NCI-H1694 (cell line): ENCODE data around the gene TSPAN16.
A peak's percentile ranks its signal among the peaks of the same experiment; 100 is the strongest.

Experiments used
- DNase-seq: peaks from one replicate; lab custom pipeline; 2025; lab: John Stamatoyannopoulos, UW

The TSPAN16 gene, protein sequence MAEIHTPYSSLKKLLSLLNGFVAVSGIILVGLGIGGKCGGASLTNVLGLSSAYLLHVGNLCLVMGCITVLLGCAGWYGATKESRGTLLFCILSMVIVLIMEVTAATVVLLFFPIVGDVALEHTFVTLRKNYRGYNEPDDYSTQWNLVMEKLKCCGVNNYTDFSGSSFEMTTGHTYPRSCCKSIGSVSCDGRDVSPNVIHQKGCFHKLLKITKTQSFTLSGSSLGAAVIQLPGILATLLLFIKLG

GRCh38 chr19:11295665-11296245, at the start of gene TSPAN16:
TSS of gene TSPAN16 (plus strand) at chr19:11296160. CDS start at chr19:11296298, 138 bp downstream.
- DNase-seq = peak; percentile 54

- no peak for DNase-seq
These were observed 49.0 kb upstream of the TSPAN16 start for GRCh38 chr19:11246941-11247340.

- DNase-seq = no peak
These were observed 48.6 kb upstream of the TSPAN16 start for GRCh38 chr19:11247391-11247790.

DNA sequence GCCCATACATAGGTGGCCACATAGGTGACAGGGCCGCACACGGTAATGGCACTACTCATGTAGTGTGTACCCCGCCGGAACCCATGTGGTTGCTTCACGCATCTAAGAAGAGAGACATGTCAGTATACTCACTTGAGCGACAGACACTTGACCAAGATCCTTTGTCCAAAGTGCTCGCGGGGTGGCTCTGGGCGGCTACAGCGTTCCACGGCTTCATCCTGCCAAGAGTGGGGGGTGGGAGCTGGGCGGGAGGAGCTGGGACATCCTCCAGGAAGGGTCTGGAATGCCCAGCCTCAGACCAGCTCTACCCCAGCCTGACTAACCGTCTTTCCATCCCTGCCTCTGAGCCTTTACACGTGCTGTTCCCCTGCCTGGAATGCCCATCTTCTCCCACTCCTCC, 48.0 kb upstream of the TSPAN16 start:
- DNase-seq = no peak

DNA sequence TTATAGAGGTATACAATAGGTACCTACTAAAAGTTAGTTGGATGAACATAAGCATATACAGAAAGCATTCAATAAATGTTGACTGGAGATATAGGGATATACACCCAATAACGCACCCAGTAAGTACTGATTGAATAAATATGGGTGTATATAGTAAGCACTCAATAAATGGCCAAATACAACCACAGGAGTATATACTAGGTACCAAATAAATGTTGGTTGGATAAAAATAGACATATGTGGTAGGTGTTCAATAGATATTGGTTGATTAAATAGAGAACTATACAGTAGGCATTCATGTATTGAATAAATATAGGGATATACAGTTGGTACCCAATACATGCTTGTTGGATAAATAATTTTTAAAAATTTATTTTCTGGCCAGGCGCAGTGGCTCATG, 47.1 kb upstream of the TSPAN16 start:
- no peak for DNase-seq

DNA sequence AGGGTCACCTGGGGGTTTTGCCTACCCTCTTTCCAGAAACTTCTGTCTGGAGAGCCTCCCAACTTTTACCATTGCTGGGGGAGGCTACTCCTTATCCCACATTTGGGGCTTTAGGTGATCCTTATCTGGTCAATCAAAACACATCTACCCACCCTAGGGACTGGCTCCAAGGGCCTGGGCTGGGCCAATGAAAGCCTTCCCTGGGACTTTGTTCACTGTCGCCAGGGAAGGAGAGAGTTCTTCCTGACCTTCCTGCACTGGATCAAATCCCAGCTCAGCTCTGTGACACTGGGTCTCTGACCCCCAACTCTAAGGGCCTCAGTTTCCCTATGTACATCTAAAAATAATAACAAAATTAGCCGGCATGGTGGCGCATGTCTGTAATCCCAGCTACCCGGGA, 44.7 kb upstream of the TSPAN16 start:
- DNase-seq = no peak

DNA sequence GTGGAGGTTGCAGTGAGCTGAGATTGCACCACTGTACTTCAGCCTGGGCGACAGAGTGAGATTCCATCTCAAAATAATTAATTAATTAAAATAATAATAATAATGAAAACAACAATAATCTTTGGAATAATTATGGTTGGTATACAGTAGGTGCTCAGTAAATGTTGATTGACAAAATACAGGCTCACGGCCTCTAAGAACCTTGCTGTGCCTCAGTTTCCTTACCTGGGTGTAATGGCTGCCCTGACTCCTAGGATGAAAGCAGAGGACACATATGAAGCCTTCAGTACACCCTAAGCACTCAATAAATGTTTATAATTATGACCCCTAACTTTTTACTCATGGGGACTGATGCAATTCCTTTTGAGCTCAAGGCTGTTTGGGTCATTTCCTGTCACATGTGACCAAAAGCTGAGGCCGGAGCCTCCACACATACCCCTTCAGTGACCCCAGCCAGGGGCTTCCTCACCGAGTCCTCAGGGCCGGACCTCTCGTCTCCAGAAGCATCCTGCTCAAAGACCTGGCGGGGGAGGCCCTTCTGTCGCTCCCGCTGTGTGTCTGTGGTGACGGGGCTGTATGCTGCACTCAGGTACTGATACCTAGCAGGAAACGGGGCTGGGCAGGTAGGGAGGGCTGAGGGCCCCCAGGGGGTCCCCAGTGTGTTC, 44.2 kb upstream of the TSPAN16 start:
- DNase-seq = no peak

GRCh38 chr19:11252665-11253355, 43.1 kb upstream of the TSPAN16 start:
- DNase-seq = no peak

- no peak for DNase-seq
These were observed 41.3 kb upstream of the TSPAN16 start for GRCh38 chr19:11254666-11255065.

DNA sequence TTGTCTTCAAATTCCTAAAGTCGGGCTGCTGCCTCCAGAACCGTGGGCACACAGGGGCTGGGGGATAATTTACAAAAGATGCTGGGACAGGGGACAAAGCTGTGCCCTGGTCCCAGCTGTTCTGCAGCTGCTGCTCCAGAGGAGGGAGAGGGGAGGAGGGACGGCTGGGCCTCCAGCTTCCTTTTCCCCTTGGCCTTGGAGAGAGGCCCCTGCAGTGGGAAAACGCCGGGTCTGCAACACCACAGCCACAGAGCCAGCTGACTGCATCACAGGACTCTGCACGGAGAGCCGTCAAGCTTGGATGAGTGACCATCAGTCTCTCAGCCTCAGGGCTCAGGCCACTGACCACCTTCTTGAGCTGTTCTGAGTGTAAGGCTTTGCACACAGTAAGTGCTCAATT, 39.8 kb upstream of the TSPAN16 start:
- DNase-seq = no peak

DNA sequence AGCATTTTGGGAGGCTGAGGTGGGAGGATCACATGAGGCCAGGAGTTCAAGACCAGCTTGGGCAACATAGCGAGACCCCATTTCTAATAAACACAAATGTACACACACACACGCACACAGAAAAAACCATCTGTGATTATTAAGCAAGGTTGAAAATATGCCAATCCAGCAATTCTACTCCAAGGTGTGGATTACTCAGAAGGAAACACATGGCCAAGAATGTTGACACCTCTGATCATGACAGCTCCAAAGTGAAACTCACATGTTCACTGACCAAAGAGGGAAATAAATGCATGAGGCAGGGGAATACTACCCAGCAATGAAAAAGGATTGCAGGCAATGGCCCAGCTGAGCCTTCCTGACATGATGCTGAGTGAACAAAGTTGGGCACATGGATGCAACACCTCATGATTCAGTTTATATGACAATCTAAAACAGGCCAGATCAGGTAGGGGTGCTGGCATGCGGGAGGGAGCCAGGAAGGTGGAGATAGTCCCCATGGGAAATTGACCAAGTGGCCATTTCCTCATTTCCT, 38.0 kb upstream of the TSPAN16 start:
- DNase-seq = no peak

DNA sequence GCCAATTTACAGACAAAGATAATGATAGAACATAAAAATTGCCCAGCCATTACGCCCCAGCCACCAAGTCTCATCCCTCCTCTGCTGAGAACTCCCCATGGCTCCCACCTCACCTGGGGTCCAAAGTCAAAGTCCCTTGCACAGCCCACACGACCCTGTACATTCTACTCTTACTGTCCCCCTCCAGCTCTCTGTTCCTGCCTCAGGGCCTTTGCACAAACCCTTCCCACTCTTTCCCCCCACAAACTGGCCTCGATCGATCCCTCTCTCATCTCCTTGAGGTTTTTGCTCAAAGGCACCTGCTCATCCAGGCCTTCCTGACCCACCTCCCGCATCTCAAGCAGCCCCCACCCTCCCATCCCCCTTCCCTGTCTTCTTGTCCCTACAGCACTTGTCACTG, 35.0 kb upstream of the TSPAN16 start:
- DNase-seq = no peak

DNA sequence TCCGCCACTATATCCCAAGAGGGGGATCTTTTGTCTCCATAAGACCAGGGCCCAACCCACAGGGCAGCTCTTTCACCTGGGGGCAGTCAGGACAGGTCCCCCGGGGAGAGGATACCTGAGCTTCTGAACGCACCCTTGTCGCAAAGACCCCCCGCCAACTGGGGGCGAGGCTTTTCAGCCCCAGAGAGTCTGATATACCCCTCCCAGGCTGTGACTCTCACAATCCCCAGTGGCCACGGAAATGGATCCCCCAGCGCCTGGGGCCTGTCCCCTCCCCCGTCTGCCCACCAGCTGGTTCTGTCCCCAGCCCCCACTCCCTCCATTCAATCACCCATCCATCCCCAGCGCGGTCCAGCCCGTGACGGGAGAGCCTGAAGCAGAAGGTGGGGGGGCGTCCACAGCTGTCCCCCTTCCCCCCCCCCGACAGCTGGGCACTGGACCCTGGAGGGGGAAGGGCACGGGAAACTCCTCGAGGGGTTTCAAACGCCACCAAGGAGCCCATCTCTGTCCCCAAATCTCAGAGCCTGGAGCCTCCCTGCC, 34.5 kb upstream of the TSPAN16 start:
- DNase-seq = no peak

GRCh38 chr19:11261971-11262839, 33.8 kb upstream of the TSPAN16 start, which contains the start of gene DOCK6:
TSS of gene DOCK6 (minus strand) at chr19:11262524. CDS start at chr19:11262440, 84 bp downstream.
- DNase-seq = no peak

DNA sequence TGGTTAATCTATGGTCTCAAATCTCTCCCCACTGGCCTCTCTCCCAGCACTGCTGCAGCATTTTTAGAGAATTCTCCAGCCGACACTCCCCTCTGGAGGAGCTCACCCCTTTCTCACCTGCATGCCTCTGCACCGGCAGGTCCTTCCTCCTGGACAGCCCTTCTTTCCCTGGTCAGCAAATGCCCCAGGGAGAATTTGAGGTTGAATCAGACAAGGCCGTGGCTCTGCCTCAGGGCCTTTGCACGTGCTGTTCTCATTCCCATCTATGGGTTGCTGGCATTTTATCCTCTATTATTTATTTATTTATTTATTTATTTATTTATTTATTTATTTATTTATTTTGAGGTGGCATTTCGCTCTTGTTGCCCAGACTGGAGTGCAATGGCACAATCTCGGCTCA, 32.2 kb upstream of the TSPAN16 start:
- DNase-seq = no peak

DNA sequence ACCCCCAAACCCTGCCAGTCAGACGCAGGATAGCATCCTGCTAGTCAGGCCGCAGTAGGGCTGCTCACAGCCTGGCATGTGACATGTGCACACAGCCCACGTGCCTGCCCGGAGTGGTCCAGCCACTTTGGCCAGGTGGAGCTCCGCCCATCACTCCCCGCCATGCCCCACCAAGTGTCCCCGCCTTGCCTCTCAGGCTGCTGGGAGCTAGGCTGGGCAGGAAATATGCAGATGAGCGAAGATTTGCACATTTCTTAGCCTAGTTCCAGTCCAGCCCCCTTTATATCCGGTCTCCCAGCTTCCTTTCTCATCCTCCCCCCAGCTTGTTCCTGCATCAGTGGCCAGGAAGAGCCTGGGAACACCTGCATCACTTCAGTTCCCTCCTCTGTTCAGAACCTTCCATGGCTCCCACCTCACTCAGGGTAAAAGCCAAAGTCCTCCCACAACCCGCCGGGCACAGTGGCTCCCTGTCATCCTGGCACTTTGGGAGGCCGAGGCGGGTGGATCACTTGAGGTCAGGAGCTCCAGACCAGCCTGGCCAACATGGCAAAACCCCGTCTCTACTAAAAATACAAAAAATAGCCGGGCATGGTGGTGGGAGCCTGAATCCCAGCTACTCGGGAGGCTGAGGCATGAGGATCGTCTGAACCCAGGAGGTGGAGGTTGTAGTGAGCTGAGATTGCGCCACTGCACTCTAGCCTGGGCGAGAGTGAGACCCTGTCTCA, 31.3 kb upstream of the TSPAN16 start:
- no peak for DNase-seq

- no peak for DNase-seq
These were observed 30.7 kb upstream of the TSPAN16 start for GRCh38 chr19:11265177-11265784.

- DNase-seq = no peak
These were observed 30.1 kb upstream of the TSPAN16 start for GRCh38 chr19:11265785-11266236.

DNA sequence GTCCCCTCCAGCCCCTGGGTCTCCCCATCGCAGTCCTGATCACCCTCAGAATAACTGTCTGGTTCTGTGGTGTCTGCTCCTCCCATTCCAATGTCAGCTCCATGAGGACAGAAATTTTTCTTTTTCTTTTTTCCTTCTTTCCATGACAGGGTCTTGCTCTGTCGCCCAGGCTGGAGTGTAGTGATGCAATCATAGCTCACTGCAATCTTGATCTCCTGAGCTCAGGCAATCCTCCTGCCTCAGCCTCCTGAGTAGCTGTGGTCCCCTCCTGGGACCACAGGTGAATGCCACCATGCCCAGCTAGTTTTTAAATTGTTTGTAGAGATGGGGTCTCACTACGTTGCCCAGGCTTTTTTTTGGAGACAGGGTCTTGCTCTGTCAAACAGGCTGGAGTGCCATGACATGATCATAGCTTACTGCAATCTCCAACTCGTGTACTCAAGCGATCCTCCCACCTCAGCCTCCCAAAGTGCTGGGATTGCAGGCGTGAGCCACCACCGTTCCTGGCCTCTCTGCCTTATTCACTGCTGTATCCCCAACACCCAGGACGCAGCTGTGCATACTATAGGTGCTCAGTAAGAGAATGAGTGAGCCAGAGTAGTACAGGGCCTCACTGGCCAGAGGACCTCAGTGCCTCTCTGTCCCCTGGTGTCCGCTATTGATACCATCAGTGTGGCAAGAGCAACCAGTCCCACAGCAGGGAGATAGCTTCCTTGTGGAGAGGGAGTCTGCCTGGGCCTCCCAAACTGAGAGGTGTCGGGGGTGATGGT, 28.5 kb upstream of the TSPAN16 start:
- DNase-seq = no peak
